HEK293T (cell line): ENCODE measurements around the gene ASTN2.

ENCODE experiments used
- BHLHE40 ChIP-seq: fragments of 450-650 bp; IDR thresholded peaks from 2 replicates; pipeline ENCODE4 v1.6.1; 2016; ENCODE audit warnings: mild to moderate bottlenecking, moderate library complexity, borderline replicate concordance
- CTBP1 ChIP-seq: fragments of 450-650 bp; IDR thresholded peaks from 2 replicates; pipeline ENCODE4 v1.6.1; 2016; ENCODE audit warnings: borderline replicate concordance
- ELF4 ChIP-seq: fragments of 450-650 bp; IDR thresholded peaks from 2 replicates; pipeline ENCODE4 v1.6.1; 2017; ENCODE audit warnings: antibody characterized with exemption
- FOXA1 ChIP-seq: fragments of 450-650 bp; IDR thresholded peaks from 2 replicates; pipeline ENCODE4 v1.6.1; 2016; ENCODE audit warnings: mild to moderate bottlenecking
- FOXK2 ChIP-seq: fragments of 450-650 bp; IDR thresholded peaks from 2 replicates; pipeline ENCODE4 v1.6.1; 2016; ENCODE audit warnings: mild to moderate bottlenecking
- FOXM1 ChIP-seq: fragments of 450-650 bp; IDR thresholded peaks from 2 replicates; pipeline ENCODE4 v1.6.1; 2017; ENCODE audit warnings: mild to moderate bottlenecking, borderline replicate concordance
- HDGF ChIP-seq: fragments of 450-650 bp; IDR thresholded peaks from 2 replicates; pipeline ENCODE4 v1.6.1; 2017; ENCODE audit warnings: antibody characterized with exemption, borderline replicate concordance
- L3MBTL2 ChIP-seq: fragments of 450-650 bp; conservative IDR thresholded peaks from 2 replicates; pipeline ENCODE4 v1.6.1; 2016; ENCODE audit warnings: mild to moderate bottlenecking
- NFRKB ChIP-seq: fragments of 450-650 bp; IDR thresholded peaks from 2 replicates; pipeline ENCODE4 v1.6.1; 2016; ENCODE audit warnings: mild to moderate bottlenecking, moderate library complexity
- SP1 ChIP-seq: fragments of 450-650 bp; IDR thresholded peaks from 2 replicates; pipeline ENCODE4 v1.6.1; 2017
- SUZ12 ChIP-seq: fragments of 450-650 bp; IDR thresholded peaks from 2 replicates; pipeline ENCODE4 v1.6.1; 2016; ENCODE audit warnings: mild to moderate bottlenecking
- TARDBP ChIP-seq: fragments of 450-650 bp; IDR thresholded peaks from 2 replicates; pipeline ENCODE4 v1.6.1; 2016
- ZNF384 ChIP-seq: fragments of 450-650 bp; IDR thresholded peaks from 2 replicates; pipeline ENCODE4 v1.6.1; 2016
- TF ChIP-seq, protein P1 (sequence below): fragments of 450-650 bp; IDR thresholded peaks from 2 replicates; pipeline ENCODE4 v1.6.1; 2016

DNA sequence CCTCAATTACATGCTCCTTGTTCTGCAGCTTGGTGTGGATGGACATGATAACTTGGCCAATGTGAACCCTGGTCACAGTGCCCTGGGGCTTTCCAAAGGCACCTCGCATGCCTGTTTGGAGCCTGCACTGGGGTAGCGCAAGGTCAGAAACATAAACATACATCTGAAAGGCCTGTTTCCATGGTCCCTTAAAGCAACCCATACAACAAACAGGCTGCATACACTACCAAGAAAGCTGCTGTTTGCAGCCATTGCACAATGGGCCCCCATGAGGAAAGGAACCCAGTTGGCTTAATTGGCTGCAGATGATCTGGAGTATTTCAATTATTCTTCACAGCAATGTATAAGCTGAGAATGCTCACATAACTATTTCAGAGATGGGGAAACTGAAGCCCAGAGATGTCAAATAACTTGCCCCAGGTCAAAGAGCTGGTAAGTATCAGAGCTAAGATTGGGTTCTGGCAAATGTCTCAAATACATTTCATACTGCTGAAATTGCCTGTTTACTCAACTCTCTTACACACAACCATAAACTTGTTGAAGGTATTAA is 233.9 kb downstream of the ASTN2 start:
- TF ChIP-seq BHLHE40 (no peak), FOXK2 (no peak), SP1 (no peak), TARDBP (no peak), CTBP1 (no peak), FOXA1 (no peak), NFRKB (no peak), ZNF384 (no peak), L3MBTL2 (no peak), ELF4 (no peak), SUZ12 (no peak), FOXM1 (no peak), HDGF (no peak)
- TF ChIP-seq, protein P1, sequence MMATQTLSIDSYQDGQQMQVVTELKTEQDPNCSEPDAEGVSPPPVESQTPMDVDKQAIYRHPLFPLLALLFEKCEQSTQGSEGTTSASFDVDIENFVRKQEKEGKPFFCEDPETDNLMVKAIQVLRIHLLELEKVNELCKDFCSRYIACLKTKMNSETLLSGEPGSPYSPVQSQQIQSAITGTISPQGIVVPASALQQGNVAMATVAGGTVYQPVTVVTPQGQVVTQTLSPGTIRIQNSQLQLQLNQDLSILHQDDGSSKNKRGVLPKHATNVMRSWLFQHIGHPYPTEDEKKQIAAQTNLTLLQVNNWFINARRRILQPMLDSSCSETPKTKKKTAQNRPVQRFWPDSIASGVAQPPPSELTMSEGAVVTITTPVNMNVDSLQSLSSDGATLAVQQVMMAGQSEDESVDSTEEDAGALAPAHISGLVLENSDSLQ, result no peak
